Measurements from ENCODE around the gene MST1R.
"Not testable (repeated sequence)": the region's sequence is repeated elsewhere in the genome, so short reads cannot be mapped to it uniquely, and the experiment has no call there.

MST1R gene

GRCh38 chr3:49903451-49904424, at the start of gene MST1R:
Gene MST1R, minus strand, starts transcription at chr3:49903873. Its CDS starts 264 bp downstream, at chr3:49903609.
- peak; percentile 83 for DNase-seq

- DNase-seq: no peak
Measured at GRCh38 chr3:49952924-49953323, 49.3 kb upstream of the MST1R start.

GRCh38 chr3:49942651-49943050, 39.0 kb upstream of the MST1R start:
- no peak for DNase-seq

GRCh38 chr3:49940667-49941249, 37.1 kb upstream of the MST1R start:
- no peak for DNase-seq

GRCh38 chr3:49939858-49940666, 36.4 kb upstream of the MST1R start, which contains the start of gene RBM6:
Gene RBM6, plus strand, starts transcription at chr3:49940150. Its CDS starts 22,492 bp downstream, at chr3:49962642.
- peak; percentile 93 for DNase-seq

- no peak for DNase-seq
Measured at GRCh38 chr3:49937090-49937489, 33.4 kb upstream of the MST1R start.

- DNase-seq: not testable (repeated sequence)
Measured at GRCh38 chr3:49932281-49932680, 28.6 kb upstream of the MST1R start.

GRCh38 chr3:49930922-49931321, 27.2 kb upstream of the MST1R start:
- no peak for DNase-seq

GRCh38 chr3:49930168-49930690, 26.6 kb upstream of the MST1R start:
- no peak for DNase-seq

- DNase-seq: peak; percentile 83
Measured at GRCh38 chr3:49929291-49930167, 25.9 kb upstream of the MST1R start, which contains the start of gene MON1A. Gene MON1A, minus strand, starts transcription at chr3:49929811. Its CDS starts 16,465 bp downstream, at chr3:49913346.

GRCh38 chr3:49928481-49929017, 24.9 kb upstream of the MST1R start:
- DNase-seq: no peak

GRCh38 chr3:49927798-49928197, 24.1 kb upstream of the MST1R start:
- no peak for DNase-seq

GRCh38 chr3:49926117-49926728, 22.6 kb upstream of the MST1R start:
- no peak for DNase-seq

GRCh38 chr3:49925485-49925884, 21.8 kb upstream of the MST1R start:
- no peak for DNase-seq

- no peak for DNase-seq
Measured at GRCh38 chr3:49924683-49925082, 21.0 kb upstream of the MST1R start.

- not testable (repeated sequence) for DNase-seq
Measured at GRCh38 chr3:49917806-49918590, 14.3 kb upstream of the MST1R start.

GRCh38 chr3:49916686-49917085, 13.0 kb upstream of the MST1R start:
- DNase-seq: no peak

GRCh38 chr3:49914906-49915305, 11.2 kb upstream of the MST1R start:
- DNase-seq: no peak

- no peak for DNase-seq
Measured at GRCh38 chr3:49912881-49913281, 9.2 kb upstream of the MST1R start.

- no peak for DNase-seq
Measured at GRCh38 chr3:49911611-49912010, 7.9 kb upstream of the MST1R start.

Data from activated gamma-delta T cell treated with Interleukin-2 at 50 U/mL for 16 hours (primary cell).